HepG2 (cell line): ENCODE measurements around the gene C11orf86. TPM values are rescaled to one million over a fixed set of nuclear protein-coding genes. Genes with fewer than 3 reads are reported as not detected.
A peak's percentile ranks its signal among the peaks of the same experiment; 100 is the strongest.

ENCODE experiments used
- DNMT1 ChIP-seq: sonication (generic); formaldehyde crosslinking; IDR thresholded peaks from 2 replicates; pipeline ENCODE4 v1.5.1; 2020; ENCODE audit warnings: mild to moderate bottlenecking, missing genetic modification reagents
- HNF1B ChIP-seq: sonication (generic); formaldehyde crosslinking; IDR thresholded peaks from 2 replicates; pipeline ENCODE4 v1.5.1; 2020; ENCODE audit warnings: mild to moderate bottlenecking, moderate library complexity, missing genetic modification reagents
- HNF4G ChIP-seq, 2 experiments: sonication (generic) in 1 of 2; formaldehyde crosslinking in 1 of 2; IDR thresholded peaks; 2 replicates each; pipeline versions ENCODE4 v1.4.0 to v1.6.1; 2011 to 2020; ENCODE audit warnings: borderline replicate concordance in 2 of 2, low read depth in 2 of 2, mild to moderate bottlenecking in 2 of 2, low read length in 1 of 2, missing genetic modification reagents in 1 of 2, moderate library complexity in 1 of 2
- IKZF1 ChIP-seq: fragments of 450-650 bp; IDR thresholded peaks from 2 replicates; pipeline ENCODE4 v1.7.1; 2016
- IRF1 ChIP-seq: sonication (generic); formaldehyde crosslinking; IDR thresholded peaks from 2 replicates; pipeline ENCODE4 v1.4.0; 2020; ENCODE audit warnings: low read depth, mild to moderate bottlenecking, missing genetic modification reagents
- KDM2A ChIP-seq: sonication (generic); formaldehyde crosslinking; IDR thresholded peaks from 2 replicates; pipeline ENCODE4 v1.4.0; 2020; ENCODE audit warnings: low read depth, missing genetic modification reagents, borderline replicate concordance
- MAZ ChIP-seq, 2 experiments: sonication (generic) in 1 of 2; formaldehyde crosslinking in 1 of 2; IDR thresholded peaks; 2 replicates each; pipeline versions ENCODE4 v1.5.0 to v1.6.1; 2012 to 2020; ENCODE audit warnings: low read depth in 2 of 2, mild to moderate bottlenecking in 2 of 2, borderline replicate concordance in 1 of 2, improper control_type of control experiment in 1 of 2, low read length in 1 of 2, missing genetic modification reagents in 1 of 2, moderate library complexity in 1 of 2
- MEIS2 ChIP-seq: sonication (generic); formaldehyde crosslinking; IDR thresholded peaks from 2 replicates; pipeline ENCODE4 v1.9.0; 2021; ENCODE audit warnings: mild to moderate bottlenecking, missing genetic modification reagents
- MNT ChIP-seq: fragments of 450-650 bp; IDR thresholded peaks from 2 replicates; pipeline ENCODE4 v1.6.1; 2016
- PAF1 ChIP-seq: IDR thresholded peaks from 2 replicates; pipeline ENCODE4 v1.6.1; 2016; ENCODE audit warnings: missing genetic modification reagents, missing compliant biosample characterization
- SMAD1 ChIP-seq: sonication (generic); formaldehyde crosslinking; IDR thresholded peaks from 2 replicates; pipeline ENCODE4 v1.4.0; 2020; ENCODE audit warnings: missing genetic modification reagents, low read depth, mild to moderate bottlenecking, borderline replicate concordance
- SOX6 ChIP-seq, 2 experiments: fragments of 450-650 bp in 1 of 2; sonication (generic) in 1 of 2; formaldehyde crosslinking in 1 of 2; IDR thresholded peaks; 2 replicates each; pipeline versions ENCODE4 v1.4.0 to v1.6.1; 2017 to 2020; ENCODE audit warnings: antibody characterized with exemption in 1 of 2, mild to moderate bottlenecking in 1 of 2, missing genetic modification reagents in 1 of 2
- TARDBP ChIP-seq: sonication (generic); formaldehyde crosslinking; IDR thresholded peaks from 2 replicates; pipeline ENCODE4 v1.8.0; 2022; ENCODE audit warnings: mild to moderate bottlenecking, missing genetic modification reagents
- ZFP1 ChIP-seq: IDR thresholded peaks from 2 replicates; pipeline ENCODE4 v1.6.1; 2016
- ZNF142 ChIP-seq: sonication (generic); formaldehyde crosslinking; IDR thresholded peaks from 2 replicates; pipeline ENCODE4 v1.4.0; 2020; ENCODE audit warnings: missing genetic modification reagents
- ZNF7 ChIP-seq: IDR thresholded peaks from 2 replicates; pipeline ENCODE4 v1.6.1; 2016; ENCODE audit warnings: missing biosample characterization, missing genetic modification reagents
- ZNF713 ChIP-seq: sonication (generic); formaldehyde crosslinking; IDR thresholded peaks from 2 replicates; pipeline ENCODE4 v1.4.0; 2020; ENCODE audit warnings: mild to moderate bottlenecking, missing genetic modification reagents
- polyA plus RNA-seq, 8 experiments: library from polyadenylated mRNA; depleted of rRNA in 3 of 8; stranded (reverse) in 7 of 8; unstranded in 1 of 8; fragments of >200 nt; fragmentation: Illumina TruSeq in 4 of 8; extraction: Trizol in 4 of 8; gene quantifications; 2 replicates each; pipeline versions ENCODE4 v1.2.1 to v1.2.3, GENCODE V29; 2011 to 2016; ENCODE audit warnings: low read depth in 4 of 8, missing spikeins in 1 of 8, mixed read lengths in 1 of 8; ENCODE audit not compliant: insufficient read depth in 1 of 8
- total RNA-seq, 5 experiments: library from RNA; depleted of rRNA; stranded (reverse); fragments of >200 nt; fragmentation: Illumina TruSeq; extraction: Trizol; gene quantifications; 2 replicates each; pipeline ENCODE4 v1.2.3, GENCODE V29; 2016; ENCODE audit warnings: low read depth in 1 of 5

Gene C11orf86
- total and polyA plus RNA-seq, 2 of the 13 experiments (the other 11 are each of a cell fraction or from before 2014, with no cell fraction given) = 0.11 to 0.18 TPM

GRCh38 chr11:66996609-66997273 is 21.6 kb downstream of the C11orf86 start (continued):
- no peak for TF ChIP-seq MNT
- peak; percentile 70; the same call in 1 of the 2 replicates for TF ChIP-seq TARDBP (CRISPR knock-in tag)
- TF ChIP-seq HNF1B (CRISPR knock-in tag) = no peak
- TF ChIP-seq ZNF7 (CRISPR knock-in tag) = no peak
- TF ChIP-seq ZFP1 (CRISPR knock-in tag) = no peak
- no peak for TF ChIP-seq MAZ (IDR thresholded peaks at IDR 0.05; ENCODE audit: borderline replicate concordance, low read depth, low read length)
- TF ChIP-seq MAZ (CRISPR knock-in tag; IDR thresholded peaks at IDR 0.05; ENCODE audit: low read depth) = no peak
- TF ChIP-seq ZNF713 = no peak
- no peak for TF ChIP-seq PAF1 (CRISPR knock-in tag)
- no peak for TF ChIP-seq DNMT1 (CRISPR knock-in tag)
- no peak for TF ChIP-seq KDM2A
- TF ChIP-seq SOX6 (IDR thresholded peaks at IDR 0.05) = no peak
- TF ChIP-seq SOX6 (CRISPR knock-in tag; IDR thresholded peaks at IDR 0.05) = peak; percentile 50; the same call in 1 of the 2 replicates
- no peak for TF ChIP-seq ZNF142 (CRISPR knock-in tag)
- peak; percentile 44; the same call in 1 of the 2 replicates for TF ChIP-seq HNF4G (IDR thresholded peaks at IDR 0.05; ENCODE audit: borderline replicate concordance, low read depth, low read length)
- TF ChIP-seq HNF4G (CRISPR knock-in tag; IDR thresholded peaks at IDR 0.05; ENCODE audit: borderline replicate concordance, low read depth) = no peak
- no peak for TF ChIP-seq IKZF1
- no peak for TF ChIP-seq MEIS2 (CRISPR knock-in tag)
- TF ChIP-seq SMAD1 (CRISPR knock-in tag) = no peak
- no peak for TF ChIP-seq IRF1 (CRISPR knock-in tag)
